ENCODE measurements around the gene UVRAG. TPM values are rescaled to one million over a fixed set of nuclear protein-coding genes. Genes with fewer than 3 reads are reported as not detected.

Gene UVRAG
- total and polyA plus RNA-seq, 4 donors = 8.7 to 53.2 (median 18.3) TPM

GRCh38 chr11:76147106-76147740 is 332.2 kb downstream of the UVRAG start:
- no peak for TF ChIP-seq CTCF (IDR thresholded peaks at IDR 0.05; ENCODE audit: control extremely low read depth, extremely low read depth)

GRCh38 chr11:76148231-76148630 is 333.2 kb downstream of the UVRAG start:
- WGBS, 2 donors = 92 to 95% methylated on average over 6 of the region's 6 CpGs
- no peak overlapping the region for H3K4me3 ChIP-seq
- no peak overlapping the region for H3K27ac ChIP-seq (ENCODE audit: low read depth in 1 of 2, low read length in 1 of 2)
- H3K9ac ChIP-seq (ENCODE audit: insufficient read depth in 1 of 2, low read length in 2 of 2) = no peak overlapping the region
- TF ChIP-seq CTCF (IDR thresholded peaks at IDR 0.05; ENCODE audit: control extremely low read depth, extremely low read depth) = no peak
- DNase-seq (no peak), ATAC-seq (ENCODE audit: insufficient read depth, low FRiP score) (no peak)
- no peaks in the 10 kb centered on the region for H3K9me3 ChIP-seq (ENCODE audit: control insufficient read depth in 4 of 4, insufficient read depth in 3 of 4, low read length in 3 of 4)
- no peaks in the 10 kb centered on the region for H3K27me3 ChIP-seq (ENCODE audit: control insufficient read depth in 3 of 3, insufficient read depth in 3 of 3, low read length in 2 of 3)
- peaks cover 0 to 2% (median 0%) of the 10 kb centered on the region in 4 donors for H3K36me3 ChIP-seq (ENCODE audit: control insufficient read depth in 4 of 4, insufficient read depth in 4 of 4, low read length in 4 of 4)
- peaks cover 0 to 29% (median 0%) of the 10 kb centered on the region in 5 donors for H3K4me1 ChIP-seq (ENCODE audit: control insufficient read depth in 5 of 5, insufficient read depth in 5 of 5, low read length in 5 of 5)

More at GRCh38 chr11:76147106-76147740, 332.2 kb downstream of the UVRAG start:
- DNase-seq (no peak), ATAC-seq (ENCODE audit: insufficient read depth, low FRiP score) (no peak)
- no peak overlapping the region for H3K4me3 ChIP-seq
- no peaks in the 10 kb centered on the region for H3K27me3 ChIP-seq (ENCODE audit: control insufficient read depth in 3 of 3, insufficient read depth in 3 of 3, low read length in 2 of 3)
- H3K36me3 ChIP-seq (ENCODE audit: control insufficient read depth in 4 of 4, insufficient read depth in 4 of 4, low read length in 4 of 4) = peaks cover 0 to 4% (median 1%) of the 10 kb centered on the region in 4 donors
- H3K9ac ChIP-seq (ENCODE audit: insufficient read depth in 1 of 2, low read length in 2 of 2) = no peak overlapping the region
- no peak overlapping the region for H3K27ac ChIP-seq (ENCODE audit: low read depth in 1 of 2, low read length in 1 of 2)
- WGBS, 2 donors = 84 to 92% methylated on average over 14 of the region's 14 CpGs
- H3K4me1 ChIP-seq (ENCODE audit: control insufficient read depth in 5 of 5, insufficient read depth in 5 of 5, low read length in 5 of 5) = peaks cover 0 to 19% (median 0%) of the 10 kb centered on the region in 5 donors
- H3K9me3 ChIP-seq (ENCODE audit: control insufficient read depth in 4 of 4, insufficient read depth in 3 of 4, low read length in 3 of 4) = no peaks in the 10 kb centered on the region

- H3K27me3 ChIP-seq (ENCODE audit: control insufficient read depth in 3 of 3, insufficient read depth in 3 of 3, low read length in 2 of 3) = no peaks in the 10 kb centered on the region
- no peak for TF ChIP-seq CTCF (IDR thresholded peaks at IDR 0.05; ENCODE audit: control extremely low read depth, extremely low read depth)
- no peak overlapping the region for H3K4me3 ChIP-seq
- H3K36me3 ChIP-seq (ENCODE audit: control insufficient read depth in 4 of 4, insufficient read depth in 4 of 4, low read length in 4 of 4) = no peaks in the 10 kb centered on the region
- 81 to 87% methylated on average over 17 of the region's 17 CpGs for WGBS, 2 donors
- H3K9ac ChIP-seq (ENCODE audit: insufficient read depth in 1 of 2, low read length in 2 of 2) = no peak overlapping the region
- no peaks in the 10 kb centered on the region for H3K9me3 ChIP-seq (ENCODE audit: control insufficient read depth in 4 of 4, insufficient read depth in 3 of 4, low read length in 3 of 4)
- H3K4me1 ChIP-seq (ENCODE audit: control insufficient read depth in 5 of 5, insufficient read depth in 5 of 5, low read length in 5 of 5) = peaks cover 0 to 37% (median 0%) of the 10 kb centered on the region in 5 donors
- no peak overlapping the region for H3K27ac ChIP-seq (ENCODE audit: low read depth in 1 of 2, low read length in 1 of 2)
- no peak for ATAC-seq (ENCODE audit: insufficient read depth, low FRiP score)
- no peak for DNase-seq
Observed at GRCh38 chr11:76148941-76149613, 334.1 kb downstream of the UVRAG start.

Measured in lung (tissue), 12 donors.